GM04504 (cell line): Measurements from ENCODE around the gene KRT25.
A peak's percentile ranks its signal among the peaks of the same experiment; 100 is the strongest.

ENCODE experiments used
- DNase-seq: peaks from one replicate; pipeline ENCODE4 v3.0.0-alpha.2; 2012; ENCODE audit warnings: low read depth

Gene KRT25

GRCh38 chr17:40755231-40755630 lies at the start of gene KRT25:
KRT25 (minus strand) TSS chr17:40755331; CDS start chr17:40755271, 60 bp downstream.
- no peak for DNase-seq

- peak; percentile 35 for DNase-seq
These were observed 48.5 kb upstream of the KRT25 start for GRCh38 chr17:40803617-40804082.

GRCh38 chr17:40801157-40801556 lies 46.0 kb upstream of the KRT25 start:
- no peak for DNase-seq

- no peak for DNase-seq
These were observed 45.2 kb upstream of the KRT25 start for GRCh38 chr17:40800381-40800780.

GRCh38 chr17:40799859-40800258 lies 44.7 kb upstream of the KRT25 start, which contains the start of gene KRT28:
KRT28 (minus strand) TSS chr17:40799959; CDS start chr17:40799893, 66 bp downstream.
- no peak for DNase-seq

GRCh38 chr17:40796846-40797245 lies 41.7 kb upstream of the KRT25 start:
- no peak for DNase-seq

GRCh38 chr17:40795019-40795667 lies 40.0 kb upstream of the KRT25 start:
- no peak for DNase-seq

GRCh38 chr17:40794466-40794865 lies 39.3 kb upstream of the KRT25 start:
- no peak for DNase-seq

- DNase-seq, result no peak
These were observed 38.7 kb upstream of the KRT25 start for GRCh38 chr17:40793832-40794231.

- DNase-seq, result peak; percentile 21
These were observed 36.8 kb upstream of the KRT25 start for GRCh38 chr17:40791787-40792436.

- DNase-seq, result peak; percentile 24
These were observed 36.0 kb upstream of the KRT25 start for GRCh38 chr17:40791111-40791510.

GRCh38 chr17:40782450-40782849 lies 27.3 kb upstream of the KRT25 start, which contains the start of gene KRT27:
KRT27 (minus strand) TSS chr17:40782550; CDS start chr17:40782493, 57 bp downstream.
- DNase-seq, result no peak

GRCh38 chr17:40779181-40779909 lies 24.2 kb upstream of the KRT25 start:
- DNase-seq, result no peak

GRCh38 chr17:40778461-40778860 lies 23.3 kb upstream of the KRT25 start:
- no peak for DNase-seq

GRCh38 chr17:40777971-40778370 lies 22.8 kb upstream of the KRT25 start:
- DNase-seq, result no peak

- no peak for DNase-seq
These were observed 22.3 kb upstream of the KRT25 start for GRCh38 chr17:40777459-40777858.

- DNase-seq, result no peak
These were observed 20.8 kb upstream of the KRT25 start for GRCh38 chr17:40775945-40776344.

GRCh38 chr17:40772101-40772500 lies 17.0 kb upstream of the KRT25 start, which contains the start of gene KRT26:
KRT26 (minus strand) TSS chr17:40772201; CDS start chr17:40772113, 88 bp downstream.
- no peak for DNase-seq

GRCh38 chr17:40765657-40766056 lies 10.5 kb upstream of the KRT25 start:
- no peak for DNase-seq

GRCh38 chr17:40763752-40764151 lies 8.6 kb upstream of the KRT25 start:
- no peak for DNase-seq

- DNase-seq, result no peak
These were observed 5.2 kb upstream of the KRT25 start for GRCh38 chr17:40760105-40761016.

GRCh38 chr17:40753804-40754203 lies 1.3 kb downstream of the KRT25 start:
- no peak for DNase-seq
